ENCODE data around the gene ZMYND8. TPM values are rescaled to one million over a fixed set of nuclear protein-coding genes. Genes with fewer than 3 reads are reported as not detected.
"Not testable (repeated sequence)": the region's sequence is repeated elsewhere in the genome, so short reads cannot be mapped to it uniquely, and the experiment has no call there.

Gene ZMYND8
- 10 to 100 TPM; 33.5 to 45.7 (median 42.6) TPM for polyA plus RNA-seq (ENCODE audit: insufficient read length in 4 of 4)

- peak; percentile 89 to 95 (median 92) for DNase-seq (ENCODE audit: low read depth in 4 of 4, low spot score in 3 of 4)
Measured at GRCh38 chr20:47356526-47357295, at the start of gene ZMYND8. Gene ZMYND8, minus strand, starts transcription at chr20:47356699. Its CDS starts 29 bp downstream, at chr20:47356670.

DNA sequence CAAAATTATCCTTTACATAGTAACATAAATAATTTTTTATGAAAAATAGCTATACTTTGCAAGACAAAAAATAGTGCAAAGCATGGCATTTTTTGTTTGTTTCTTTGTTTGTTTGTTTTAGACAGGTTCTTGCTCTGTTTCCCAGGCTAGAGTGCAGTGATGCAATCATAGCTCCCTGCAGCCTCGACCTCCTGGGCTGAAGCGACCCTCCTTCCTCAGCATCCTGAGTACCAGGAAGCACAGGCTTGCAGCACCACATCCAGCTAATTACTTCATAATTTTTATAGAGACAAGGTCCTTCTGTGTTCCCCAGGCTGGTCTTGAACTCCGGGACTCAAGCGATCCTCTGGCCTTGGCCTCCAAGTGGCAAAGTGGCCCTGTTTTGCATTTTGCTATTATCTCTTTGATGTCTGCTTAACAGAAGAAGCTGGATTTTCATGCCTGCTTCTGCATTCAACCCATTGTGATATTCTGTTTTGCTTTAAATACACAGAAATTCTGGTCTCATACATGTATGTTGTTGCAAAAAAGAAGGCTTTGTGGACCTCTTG, 49.4 kb upstream of the ZMYND8 start:
- DNase-seq (ENCODE audit: low read depth in 4 of 4, low spot score in 3 of 4), result no peak

- DNase-seq (ENCODE audit: low read depth in 4 of 4, low spot score in 3 of 4), result no peak
Measured at GRCh38 chr20:47400685-47401084, 44.2 kb upstream of the ZMYND8 start.

DNA sequence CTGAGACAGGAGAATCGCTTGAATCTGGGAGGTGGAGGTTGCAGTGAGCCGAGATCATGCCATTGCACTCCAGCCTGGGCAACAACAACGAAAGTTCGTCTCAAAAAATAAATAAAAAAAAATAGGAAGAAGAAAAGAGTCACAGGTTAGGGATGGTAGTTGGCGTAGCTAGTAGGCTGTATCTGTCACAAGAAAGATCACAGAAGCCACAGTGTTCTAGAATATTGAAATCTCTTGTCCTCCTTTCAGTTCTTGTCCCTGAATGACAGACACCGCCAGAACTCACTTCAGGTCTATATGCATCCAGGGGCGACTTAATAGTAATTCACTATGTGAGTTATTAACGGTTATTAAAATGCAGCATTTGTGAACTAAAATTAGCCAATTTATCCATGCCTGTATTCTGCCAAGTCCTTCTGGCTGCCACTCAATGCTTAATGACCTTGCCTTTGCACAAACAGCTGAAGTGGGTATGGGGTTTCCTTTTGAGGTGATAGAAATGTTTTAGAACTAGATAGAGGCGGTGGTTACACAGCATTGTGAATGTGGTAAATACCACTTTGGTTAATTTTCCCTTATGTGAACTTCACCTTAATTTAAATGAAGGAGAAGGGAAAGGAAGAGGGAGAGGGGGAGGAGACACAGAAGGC, 41.3 kb upstream of the ZMYND8 start:
- no peak for DNase-seq (ENCODE audit: low read depth in 4 of 4, low spot score in 3 of 4)

DNA sequence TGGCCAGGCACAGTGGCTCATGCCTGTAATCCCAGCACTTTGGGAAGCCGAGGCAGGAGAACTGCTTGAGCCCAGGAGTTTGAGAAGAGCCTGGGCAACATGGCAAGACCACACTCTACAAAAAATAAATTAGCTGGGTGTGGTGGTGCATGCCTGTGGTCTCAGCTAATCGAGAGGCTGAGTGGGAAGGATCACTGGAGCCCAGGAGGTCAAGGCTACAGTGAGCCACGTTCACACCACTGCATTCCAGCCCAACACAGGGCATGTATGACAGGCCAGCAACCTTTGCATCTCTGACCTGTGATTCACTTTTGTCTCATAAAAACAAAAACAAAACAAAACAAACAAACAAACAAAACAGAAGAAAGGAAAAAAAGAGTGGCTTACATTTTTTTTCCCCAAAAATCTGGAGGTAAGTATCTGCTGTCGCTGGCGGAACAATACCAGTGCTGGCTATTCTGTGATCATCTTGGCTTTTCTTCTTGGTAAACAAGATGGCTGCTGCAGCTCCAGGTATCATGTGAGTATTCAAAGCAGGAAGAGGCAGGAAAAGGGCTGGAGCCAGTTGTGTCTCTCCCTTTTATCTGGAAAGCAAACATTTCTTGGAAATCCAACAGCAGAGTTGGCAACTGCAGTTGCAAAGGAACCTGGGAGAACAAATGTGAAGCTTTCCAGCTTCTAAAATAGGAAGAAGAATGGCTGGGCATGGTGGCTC, 40.4 kb upstream of the ZMYND8 start:
- DNase-seq (ENCODE audit: low read depth in 4 of 4, low spot score in 3 of 4), result no peak

DNA sequence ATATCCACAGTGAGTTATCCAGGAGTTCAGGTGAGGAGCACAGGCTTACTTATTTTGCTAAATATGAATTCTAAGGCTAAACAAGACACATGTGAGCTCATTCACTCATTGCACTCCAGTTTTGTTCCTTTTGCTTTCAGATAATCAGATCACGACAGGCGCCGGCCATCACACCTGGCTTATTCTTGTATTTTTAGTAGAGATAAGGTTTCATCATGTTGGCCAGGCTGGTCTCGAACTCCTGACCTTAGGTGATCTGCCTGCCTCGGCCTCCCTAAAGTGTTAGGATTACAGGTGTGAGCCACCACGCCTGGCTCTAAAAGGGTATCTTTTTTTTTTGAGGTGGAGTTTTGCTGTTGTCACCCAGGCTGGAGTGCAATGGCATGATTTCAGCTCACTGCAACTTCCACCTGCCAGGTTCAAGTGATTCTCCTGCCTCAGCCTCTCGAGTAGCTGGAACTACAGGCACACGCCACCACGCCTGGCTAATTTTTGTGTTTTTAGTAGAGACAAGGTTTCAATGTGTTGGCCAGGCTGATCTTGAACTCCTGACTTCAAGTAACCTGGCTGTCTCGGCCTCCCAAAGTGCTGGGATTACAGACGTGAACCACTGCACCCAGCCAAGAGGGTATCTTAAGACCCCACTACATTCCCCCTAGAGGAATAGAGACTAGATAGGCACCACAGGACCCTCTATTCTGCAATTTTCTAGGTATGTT, 37.5 kb upstream of the ZMYND8 start:
- not testable (repeated sequence) for DNase-seq (ENCODE audit: low read depth in 4 of 4, low spot score in 3 of 4)

DNA sequence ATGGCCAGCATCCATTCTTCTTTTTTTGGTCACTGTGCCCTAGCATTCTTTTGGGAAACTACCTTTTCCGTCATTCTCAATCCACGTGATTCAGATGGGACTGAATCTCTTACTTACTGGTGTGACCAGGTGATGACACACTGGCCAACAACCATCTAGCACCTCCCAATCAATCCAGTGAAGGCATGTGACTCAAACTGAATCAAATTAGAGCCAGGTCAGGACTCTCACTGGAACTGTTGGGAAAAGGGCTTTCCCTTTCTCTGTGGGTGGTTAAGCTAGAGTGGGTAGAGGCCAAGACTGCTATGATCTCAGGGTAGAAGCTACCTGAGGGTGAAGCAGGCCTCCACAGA, 36.2 kb upstream of the ZMYND8 start:
- no peak for DNase-seq (ENCODE audit: low read depth in 4 of 4, low spot score in 3 of 4)

- no peak for DNase-seq (ENCODE audit: low read depth in 4 of 4, low spot score in 3 of 4)
Measured at GRCh38 chr20:47392015-47392720, 35.7 kb upstream of the ZMYND8 start.

DNA sequence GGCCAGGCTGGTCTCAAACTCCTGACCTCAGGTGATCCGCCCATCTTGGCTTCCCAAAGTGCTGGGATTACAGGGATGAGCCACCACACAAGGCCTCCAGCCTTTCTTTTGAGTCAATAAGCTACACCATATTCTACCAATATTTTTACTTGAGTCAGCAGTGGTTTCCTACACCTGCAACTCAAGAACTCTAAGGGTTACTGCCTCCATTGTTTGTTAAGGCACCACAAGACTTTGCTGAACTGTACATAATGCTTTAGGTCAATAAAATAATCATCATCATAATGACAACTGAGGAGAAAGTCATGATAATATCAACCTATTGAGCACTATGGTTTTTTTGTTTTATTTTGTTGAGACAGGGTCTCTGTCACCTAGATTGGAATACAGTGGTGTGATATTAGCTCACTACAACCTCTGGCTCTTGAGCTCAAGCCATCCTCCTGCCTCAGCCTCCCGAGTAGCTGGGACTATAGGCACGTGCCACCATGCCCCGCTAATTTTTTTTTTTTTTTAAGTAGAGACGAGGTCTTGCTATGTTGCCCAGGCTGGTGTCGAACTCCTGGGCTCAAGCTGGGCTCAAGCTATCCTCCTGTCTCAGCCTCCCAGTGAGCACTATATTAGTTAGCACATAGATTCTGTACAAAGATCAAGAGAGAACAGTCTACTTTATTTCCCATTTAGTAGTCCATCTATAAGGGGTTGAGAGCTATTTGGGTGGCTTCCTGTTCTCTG, 34.9 kb upstream of the ZMYND8 start:
- DNase-seq (ENCODE audit: low read depth in 4 of 4, low spot score in 3 of 4), result no peak

- no peak for DNase-seq (ENCODE audit: low read depth in 4 of 4, low spot score in 3 of 4)
Measured at GRCh38 chr20:47389867-47390347, 33.4 kb upstream of the ZMYND8 start.

DNA sequence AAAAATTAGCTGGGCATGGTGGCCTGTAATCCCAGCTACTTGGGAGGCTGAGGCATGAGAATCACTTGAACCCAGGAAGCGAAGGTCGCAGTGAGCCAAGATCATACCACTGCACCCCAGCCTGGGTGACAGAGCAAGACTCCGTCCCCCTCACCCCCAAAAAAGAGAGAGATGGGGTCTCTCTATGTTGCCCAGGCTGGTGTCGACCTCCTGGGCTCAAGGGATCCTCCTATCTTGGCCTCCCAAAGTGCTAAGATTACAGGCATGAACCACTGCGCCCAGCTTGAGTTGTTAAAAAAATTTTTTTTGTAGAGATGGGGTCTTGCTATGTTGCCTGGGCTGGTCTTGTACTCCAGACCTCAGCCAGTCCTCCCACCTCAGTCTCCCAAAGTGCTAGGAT, 29.5 kb upstream of the ZMYND8 start:
- DNase-seq (ENCODE audit: low read depth in 4 of 4, low spot score in 3 of 4), result not testable (repeated sequence)

DNA sequence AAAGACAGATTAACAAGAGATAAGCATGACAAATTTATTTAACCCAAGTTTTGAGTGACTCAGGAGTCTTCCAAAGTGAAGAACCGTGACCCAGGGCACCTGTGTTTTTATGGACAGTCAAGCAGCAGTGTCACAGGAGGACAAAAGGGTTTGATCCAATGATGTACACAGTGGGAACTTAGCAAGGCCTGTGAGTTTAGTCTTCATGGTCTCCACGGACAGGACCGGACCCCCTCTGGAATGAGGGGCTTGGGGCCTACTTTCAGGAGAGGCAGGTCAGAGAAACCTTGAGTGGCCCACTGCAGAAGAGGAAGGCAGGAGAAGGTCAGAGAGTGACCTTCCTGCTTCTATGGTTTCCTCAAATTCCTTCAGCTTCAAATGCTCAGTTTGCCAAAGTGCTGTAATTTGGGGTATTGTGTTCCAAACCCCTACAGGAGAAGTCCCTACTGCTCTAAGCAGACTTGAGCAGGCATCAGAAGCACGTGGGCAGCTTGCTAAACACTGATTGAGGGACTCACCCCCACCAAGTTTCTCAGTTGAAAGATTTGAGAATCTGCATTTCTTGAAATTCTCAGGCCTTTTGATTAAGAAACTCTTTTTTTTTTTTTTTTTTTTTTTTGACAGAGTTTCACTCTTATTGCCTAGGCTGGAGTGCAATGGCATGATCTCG, 26.4 kb upstream of the ZMYND8 start:
- no peak for DNase-seq (ENCODE audit: low read depth in 4 of 4, low spot score in 3 of 4)

- no peak for DNase-seq (ENCODE audit: low read depth in 4 of 4, low spot score in 3 of 4)
Measured at GRCh38 chr20:47380481-47380880, 24.0 kb upstream of the ZMYND8 start.

GRCh38 chr20:47379433-47380150, 23.1 kb upstream of the ZMYND8 start:
- no peak for DNase-seq (ENCODE audit: low read depth in 4 of 4, low spot score in 3 of 4)

DNA sequence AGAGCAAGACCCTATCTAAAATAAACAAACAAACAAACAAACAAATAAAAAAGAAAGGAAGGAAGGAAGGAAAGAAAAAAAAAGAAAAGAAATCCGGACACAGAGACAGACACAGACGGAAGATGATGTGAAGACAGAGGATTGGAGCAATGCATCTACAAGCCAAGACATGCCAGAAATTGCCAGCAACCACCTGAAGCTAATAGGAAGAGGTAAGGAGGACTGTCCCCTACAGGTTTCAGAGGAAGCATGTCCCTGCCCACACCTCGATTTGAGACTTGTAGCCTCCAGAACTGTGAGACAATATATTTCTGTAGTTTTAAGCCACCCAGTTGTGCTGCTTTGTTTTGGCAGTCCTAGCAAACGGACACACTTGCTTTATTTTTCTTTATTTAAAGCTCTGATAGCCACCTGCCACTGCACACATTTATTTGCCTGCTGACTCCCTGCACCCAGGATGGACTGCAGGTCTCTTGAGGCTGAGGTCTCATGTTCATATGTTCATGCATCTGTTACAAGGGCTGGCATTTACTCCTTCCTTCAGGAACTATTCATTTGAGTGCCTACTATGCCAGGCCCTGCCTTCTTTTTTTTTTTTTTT, 20.7 kb upstream of the ZMYND8 start:
- DNase-seq (ENCODE audit: low read depth in 4 of 4, low spot score in 3 of 4), result no peak

GRCh38 chr20:47376096-47376643, 19.7 kb upstream of the ZMYND8 start:
- not testable (repeated sequence) for DNase-seq (ENCODE audit: low read depth in 4 of 4, low spot score in 3 of 4)

DNA sequence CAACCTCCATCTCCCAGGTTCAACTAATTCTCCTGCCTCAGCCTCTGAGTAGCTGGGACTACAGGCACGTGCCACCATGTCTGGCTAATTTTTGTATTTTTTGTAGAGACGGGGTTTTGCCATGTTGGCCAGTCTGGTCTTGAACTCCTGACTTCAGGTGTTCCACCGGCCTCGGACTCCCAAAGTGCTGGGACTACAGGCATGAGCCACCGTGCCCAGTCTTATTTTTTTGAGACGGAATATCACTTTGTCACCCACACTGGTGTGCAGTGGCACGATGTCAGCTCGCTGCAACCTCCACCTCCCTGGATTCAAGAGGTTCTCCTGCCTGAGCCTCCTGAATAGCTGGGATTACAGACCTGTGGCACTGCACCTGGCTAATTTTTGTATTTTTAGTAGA, 17.6 kb upstream of the ZMYND8 start:
- DNase-seq (ENCODE audit: low read depth in 4 of 4, low spot score in 3 of 4), result not testable (repeated sequence)
